ENCODE data around the gene CHST9. TPM values are rescaled to one million over a fixed set of nuclear protein-coding genes. Genes with fewer than 3 reads are reported as not detected.
A peak's percentile ranks its signal among the peaks of the same experiment; 100 is the strongest.

CHST9 gene
- polyA plus RNA-seq, 1 donor (not counting 4 experiments of a cell fraction or from before 2014, with no cell fraction given): 0.07 TPM

DNA sequence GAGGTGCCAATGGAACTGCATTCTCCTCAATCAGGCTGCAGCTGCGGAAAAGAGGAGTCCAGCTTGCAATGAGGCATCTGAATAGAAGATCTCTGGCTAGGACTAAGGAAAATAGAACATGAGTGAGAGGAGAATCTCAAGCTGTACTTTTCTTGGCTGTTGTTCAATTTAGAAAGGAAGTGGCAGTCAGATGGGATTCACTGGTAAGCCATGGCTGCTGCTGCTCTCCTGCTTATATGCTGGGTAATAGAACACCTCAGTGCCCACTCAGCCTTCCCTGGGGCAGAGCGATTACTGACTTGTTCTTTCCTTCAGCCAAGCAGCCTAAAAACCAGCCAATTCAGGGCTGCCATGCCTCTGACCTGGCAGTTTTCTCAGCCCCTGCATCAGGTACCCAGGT is 17.6 kb upstream of the CHST9 start:
- Histone ChIP-seq H3K4me1 (ENCODE audit: control insufficient read depth, extremely low read depth, insufficient read depth, low read length) (peaks cover 8% of the 10 kb centered on the region), H3K4me3 (ENCODE audit: control insufficient read depth in 2 of 3, extremely low read depth in 1 of 3, insufficient read depth in 2 of 3, low read depth in 1 of 3, low read length in 3 of 3) (no peak overlapping the region), H3K27me3 (ENCODE audit: control insufficient read depth, extremely low read depth, insufficient read depth, low read length) (no peaks in the 10 kb centered on the region), H3K9me3 (ENCODE audit: control insufficient read depth, low read depth, low read length) (no peaks in the 10 kb centered on the region), H4K20me1 (ENCODE audit: control insufficient read depth, extremely low read depth, insufficient read depth, low read length) (no peaks in the 10 kb centered on the region), H3K27ac (ENCODE audit: control insufficient read depth, insufficient read depth, low read length) (no peak overlapping the region), H3K36me3 (ENCODE audit: control insufficient read depth in 2 of 2, extremely low read depth in 1 of 2, insufficient read depth in 2 of 2, low read length in 2 of 2) (no peaks in the 10 kb centered on the region), H3K9ac (ENCODE audit: control insufficient read depth, extremely low read depth, insufficient read depth, low read length) (no peak overlapping the region), H3K79me2 (ENCODE audit: control insufficient read depth, insufficient read depth, low read length) (no peaks in the 10 kb centered on the region), H3K9me1 (ENCODE audit: control insufficient read depth, extremely low read depth, insufficient read depth, low read length) (no peaks in the 10 kb centered on the region), H3K4me2 (ENCODE audit: control insufficient read depth, extremely low read depth, insufficient read depth, low read depth, low read length) (no peak overlapping the region), H2AFZ (ENCODE audit: control insufficient read depth, low read length) (peak overlapping the region; percentile 31)
- TF ChIP-seq, protein P1, sequence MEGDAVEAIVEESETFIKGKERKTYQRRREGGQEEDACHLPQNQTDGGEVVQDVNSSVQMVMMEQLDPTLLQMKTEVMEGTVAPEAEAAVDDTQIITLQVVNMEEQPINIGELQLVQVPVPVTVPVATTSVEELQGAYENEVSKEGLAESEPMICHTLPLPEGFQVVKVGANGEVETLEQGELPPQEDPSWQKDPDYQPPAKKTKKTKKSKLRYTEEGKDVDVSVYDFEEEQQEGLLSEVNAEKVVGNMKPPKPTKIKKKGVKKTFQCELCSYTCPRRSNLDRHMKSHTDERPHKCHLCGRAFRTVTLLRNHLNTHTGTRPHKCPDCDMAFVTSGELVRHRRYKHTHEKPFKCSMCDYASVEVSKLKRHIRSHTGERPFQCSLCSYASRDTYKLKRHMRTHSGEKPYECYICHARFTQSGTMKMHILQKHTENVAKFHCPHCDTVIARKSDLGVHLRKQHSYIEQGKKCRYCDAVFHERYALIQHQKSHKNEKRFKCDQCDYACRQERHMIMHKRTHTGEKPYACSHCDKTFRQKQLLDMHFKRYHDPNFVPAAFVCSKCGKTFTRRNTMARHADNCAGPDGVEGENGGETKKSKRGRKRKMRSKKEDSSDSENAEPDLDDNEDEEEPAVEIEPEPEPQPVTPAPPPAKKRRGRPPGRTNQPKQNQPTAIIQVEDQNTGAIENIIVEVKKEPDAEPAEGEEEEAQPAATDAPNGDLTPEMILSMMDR (optimal IDR thresholded peaks at IDR 0.05 in 1 of 3, IDR thresholded peaks at IDR 0.05 in 1 of 3, conservative IDR thresholded peaks at IDR 0.05 in 1 of 3; ENCODE audit: extremely low read depth in 1 of 3, insufficient read depth in 2 of 3, low read length in 3 of 3): no peak
- no peak for TF ChIP-seq EZH2 (IDR thresholded peaks at IDR 0.05; ENCODE audit: low read length)
- peak; percentile 81 for FAIRE-seq
- no peak for DNase-seq (ENCODE audit: low read depth, low spot score)
- dilution Hi-C loops (cut with MboI; ENCODE audit: extremely low pct_ligation_motif_present, low sequenced_read_pairs): no loop called here

DNA sequence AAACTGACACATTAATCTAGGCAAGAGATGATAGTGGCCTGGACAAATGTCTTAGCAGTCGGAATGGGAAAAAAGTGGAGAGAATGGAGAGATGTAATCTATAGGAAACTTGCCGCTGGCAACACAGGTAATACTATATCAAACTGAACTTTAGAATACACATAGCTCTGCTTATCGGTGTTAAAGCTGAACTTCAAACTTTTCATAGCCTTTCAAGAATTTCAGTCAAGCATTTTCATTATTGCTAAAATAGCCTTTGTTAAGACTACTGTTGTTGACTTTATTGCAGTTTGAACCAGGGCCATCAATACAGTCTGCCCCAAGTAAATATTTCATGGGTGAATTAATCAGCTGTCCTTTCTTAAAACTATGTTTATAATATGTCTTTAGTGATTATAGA is 12.9 kb upstream of the CHST9 start:
- Histone ChIP-seq H3K9me1 (ENCODE audit: control insufficient read depth, extremely low read depth, insufficient read depth, low read length) (no peaks in the 10 kb centered on the region), H4K20me1 (ENCODE audit: control insufficient read depth, extremely low read depth, insufficient read depth, low read length) (no peaks in the 10 kb centered on the region), H3K4me2 (ENCODE audit: control insufficient read depth, extremely low read depth, insufficient read depth, low read depth, low read length) (no peak overlapping the region), H3K27ac (ENCODE audit: control insufficient read depth, insufficient read depth, low read length) (no peak overlapping the region), H3K4me3 (ENCODE audit: control insufficient read depth in 2 of 3, extremely low read depth in 1 of 3, insufficient read depth in 2 of 3, low read depth in 1 of 3, low read length in 3 of 3) (no peak overlapping the region), H3K27me3 (ENCODE audit: control insufficient read depth, extremely low read depth, insufficient read depth, low read length) (no peaks in the 10 kb centered on the region), H3K9me3 (ENCODE audit: control insufficient read depth, low read depth, low read length) (no peaks in the 10 kb centered on the region), H3K9ac (ENCODE audit: control insufficient read depth, extremely low read depth, insufficient read depth, low read length) (no peak overlapping the region), H3K79me2 (ENCODE audit: control insufficient read depth, insufficient read depth, low read length) (no peaks in the 10 kb centered on the region), H3K36me3 (ENCODE audit: control insufficient read depth in 2 of 2, extremely low read depth in 1 of 2, insufficient read depth in 2 of 2, low read length in 2 of 2) (no peaks in the 10 kb centered on the region), H2AFZ (ENCODE audit: control insufficient read depth, low read length) (no peak overlapping the region), H3K4me1 (ENCODE audit: control insufficient read depth, extremely low read depth, insufficient read depth, low read length) (peaks cover 7% of the 10 kb centered on the region)
- FAIRE-seq (no peak), DNase-seq (ENCODE audit: low read depth, low spot score) (no peak)
- dilution Hi-C loops (cut with MboI; ENCODE audit: extremely low pct_ligation_motif_present, low sequenced_read_pairs): no loop called here
- TF ChIP-seq EZH2 (IDR thresholded peaks at IDR 0.05; ENCODE audit: low read length): no peak
- TF ChIP-seq, protein P1 (optimal IDR thresholded peaks at IDR 0.05 in 1 of 3, IDR thresholded peaks at IDR 0.05 in 1 of 3, conservative IDR thresholded peaks at IDR 0.05 in 1 of 3; ENCODE audit: extremely low read depth in 1 of 3, insufficient read depth in 2 of 3, low read length in 3 of 3): no peak

All from keratinocyte (primary cell).